Activated T-cell treated with anti-CD3 and anti-CD28 coated beads, Interleukin-2, amount 50 U/mL, for 1 hour (primary cell): ENCODE data around the gene THBS4.

Source experiments
- DNase-seq: peaks from one replicate; pipeline ENCODE4 v3.0.0-alpha.2; 2020

THBS4 gene

GRCh38 chr5:80122579-80122978 is 87.4 kb downstream of the THBS4 start:
- DNase-seq: no peak

- no peak for DNase-seq
Measured at GRCh38 chr5:80124121-80124918, 89.2 kb downstream of the THBS4 start.

GRCh38 chr5:80125022-80125961 is 90.1 kb downstream of the THBS4 start:
- no peak for DNase-seq

- no peak for DNase-seq
Measured at GRCh38 chr5:80125962-80126480, 90.9 kb downstream of the THBS4 start.

GRCh38 chr5:80127116-80127552 is 92.0 kb downstream of the THBS4 start:
- no peak for DNase-seq

- no peak for DNase-seq
Measured at GRCh38 chr5:80128141-80128540, 93.0 kb downstream of the THBS4 start.

DNA sequence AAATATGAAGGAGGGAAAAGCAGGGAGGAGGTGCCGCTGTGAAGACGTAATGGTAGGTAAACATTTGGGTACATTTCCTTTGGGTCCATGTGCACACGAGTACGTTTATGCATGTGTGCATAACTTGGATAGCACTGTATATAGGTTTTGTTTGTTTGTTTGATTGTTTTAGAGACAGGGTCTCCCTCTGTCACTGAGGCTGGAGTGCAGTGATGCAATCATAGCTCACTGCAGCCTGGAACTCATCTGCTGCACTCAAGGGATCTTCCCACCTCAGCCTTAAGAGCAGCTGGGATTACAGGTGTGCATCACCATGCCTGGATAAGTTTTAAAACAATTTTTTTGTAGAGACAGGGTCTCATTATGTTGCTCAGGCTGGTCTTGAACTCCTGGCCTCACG is 94.0 kb downstream of the THBS4 start:
- DNase-seq: no peak
